ENCODE results near the gene ARHGAP26.

ARHGAP26 gene

DNA sequence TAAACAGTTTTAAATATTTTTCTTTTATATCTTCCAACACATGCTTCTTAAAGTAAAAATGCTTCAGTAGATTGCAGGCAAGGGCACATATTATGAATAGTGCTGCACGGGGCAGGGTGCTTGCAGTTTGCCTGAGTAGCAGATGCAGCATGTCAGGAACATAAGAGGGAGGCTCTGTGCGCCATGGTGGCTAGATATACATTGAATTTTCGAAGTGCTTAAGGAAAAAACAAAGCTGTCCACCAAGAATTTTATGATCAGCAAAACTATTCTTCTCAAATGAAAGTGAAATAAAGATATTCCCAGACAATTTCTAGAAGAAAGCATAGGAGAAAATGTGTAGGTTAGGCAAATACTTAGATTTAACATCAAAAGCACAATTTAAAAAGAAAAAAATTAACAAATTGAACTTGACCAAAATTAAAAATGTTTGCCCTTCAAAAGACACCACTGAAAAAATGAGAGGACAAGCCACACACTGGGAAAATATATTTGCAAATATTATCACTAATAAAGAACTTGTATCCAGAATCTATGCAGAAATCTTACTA is 420.2 kb downstream of the ARHGAP26 start:
- TF ChIP-seq, protein P1, sequence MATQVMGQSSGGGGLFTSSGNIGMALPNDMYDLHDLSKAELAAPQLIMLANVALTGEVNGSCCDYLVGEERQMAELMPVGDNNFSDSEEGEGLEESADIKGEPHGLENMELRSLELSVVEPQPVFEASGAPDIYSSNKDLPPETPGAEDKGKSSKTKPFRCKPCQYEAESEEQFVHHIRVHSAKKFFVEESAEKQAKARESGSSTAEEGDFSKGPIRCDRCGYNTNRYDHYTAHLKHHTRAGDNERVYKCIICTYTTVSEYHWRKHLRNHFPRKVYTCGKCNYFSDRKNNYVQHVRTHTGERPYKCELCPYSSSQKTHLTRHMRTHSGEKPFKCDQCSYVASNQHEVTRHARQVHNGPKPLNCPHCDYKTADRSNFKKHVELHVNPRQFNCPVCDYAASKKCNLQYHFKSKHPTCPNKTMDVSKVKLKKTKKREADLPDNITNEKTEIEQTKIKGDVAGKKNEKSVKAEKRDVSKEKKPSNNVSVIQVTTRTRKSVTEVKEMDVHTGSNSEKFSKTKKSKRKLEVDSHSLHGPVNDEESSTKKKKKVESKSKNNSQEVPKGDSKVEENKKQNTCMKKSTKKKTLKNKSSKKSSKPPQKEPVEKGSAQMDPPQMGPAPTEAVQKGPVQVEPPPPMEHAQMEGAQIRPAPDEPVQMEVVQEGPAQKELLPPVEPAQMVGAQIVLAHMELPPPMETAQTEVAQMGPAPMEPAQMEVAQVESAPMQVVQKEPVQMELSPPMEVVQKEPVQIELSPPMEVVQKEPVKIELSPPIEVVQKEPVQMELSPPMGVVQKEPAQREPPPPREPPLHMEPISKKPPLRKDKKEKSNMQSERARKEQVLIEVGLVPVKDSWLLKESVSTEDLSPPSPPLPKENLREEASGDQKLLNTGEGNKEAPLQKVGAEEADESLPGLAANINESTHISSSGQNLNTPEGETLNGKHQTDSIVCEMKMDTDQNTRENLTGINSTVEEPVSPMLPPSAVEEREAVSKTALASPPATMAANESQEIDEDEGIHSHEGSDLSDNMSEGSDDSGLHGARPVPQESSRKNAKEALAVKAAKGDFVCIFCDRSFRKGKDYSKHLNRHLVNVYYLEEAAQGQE (IDR thresholded peaks at IDR 0.05; ENCODE audit: insufficient read depth in 1 of 2, low read depth in 2 of 2, low read length in 2 of 2), result no peak
- TF ChIP-seq FOXP2 (optimal IDR thresholded peaks at IDR 0.05; ENCODE audit: borderline replicate concordance, extremely low read depth, extremely low read length, insufficient read depth), result no peak
- TF ChIP-seq TAF1 (IDR thresholded peaks at IDR 0.05; ENCODE audit: borderline replicate concordance, insufficient read depth, low read length), result no peak
- TF ChIP-seq SIN3A (IDR thresholded peaks at IDR 0.05; ENCODE audit: borderline replicate concordance, insufficient read depth, low read length), result no peak
- TF ChIP-seq POLR2AphosphoS5 (IDR thresholded peaks at IDR 0.05; ENCODE audit: low read depth, low read length), result no peak

DNA sequence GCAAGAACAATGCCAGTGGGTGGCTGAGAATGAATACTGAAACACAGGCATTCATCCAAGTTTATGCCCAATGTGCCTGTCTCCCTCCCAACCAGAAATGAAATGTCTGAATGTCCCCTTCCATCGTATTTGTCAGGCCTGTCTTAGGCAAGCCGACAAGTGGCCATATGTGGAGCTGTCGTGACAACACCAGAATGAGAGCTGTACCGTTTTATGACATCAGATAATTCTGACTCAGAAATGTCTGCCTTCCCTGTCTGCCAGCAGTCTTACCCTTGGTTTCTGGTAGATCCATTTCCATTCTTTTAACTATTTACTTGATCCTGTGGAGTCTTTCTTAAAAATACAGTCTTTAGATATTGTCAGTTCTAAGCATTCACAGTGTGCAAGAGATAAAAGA is 421.5 kb downstream of the ARHGAP26 start:
- TF ChIP-seq, protein P1 (IDR thresholded peaks at IDR 0.05; ENCODE audit: insufficient read depth in 1 of 2, low read depth in 2 of 2, low read length in 2 of 2), result no peak
- TF ChIP-seq FOXP2 (optimal IDR thresholded peaks at IDR 0.05; ENCODE audit: borderline replicate concordance, extremely low read depth, extremely low read length, insufficient read depth), result no peak
- no peak for TF ChIP-seq SIN3A (IDR thresholded peaks at IDR 0.05; ENCODE audit: borderline replicate concordance, insufficient read depth, low read length)
- no peak for TF ChIP-seq POLR2AphosphoS5 (IDR thresholded peaks at IDR 0.05; ENCODE audit: low read depth, low read length)
- no peak for TF ChIP-seq TAF1 (IDR thresholded peaks at IDR 0.05; ENCODE audit: borderline replicate concordance, insufficient read depth, low read length)

DNA sequence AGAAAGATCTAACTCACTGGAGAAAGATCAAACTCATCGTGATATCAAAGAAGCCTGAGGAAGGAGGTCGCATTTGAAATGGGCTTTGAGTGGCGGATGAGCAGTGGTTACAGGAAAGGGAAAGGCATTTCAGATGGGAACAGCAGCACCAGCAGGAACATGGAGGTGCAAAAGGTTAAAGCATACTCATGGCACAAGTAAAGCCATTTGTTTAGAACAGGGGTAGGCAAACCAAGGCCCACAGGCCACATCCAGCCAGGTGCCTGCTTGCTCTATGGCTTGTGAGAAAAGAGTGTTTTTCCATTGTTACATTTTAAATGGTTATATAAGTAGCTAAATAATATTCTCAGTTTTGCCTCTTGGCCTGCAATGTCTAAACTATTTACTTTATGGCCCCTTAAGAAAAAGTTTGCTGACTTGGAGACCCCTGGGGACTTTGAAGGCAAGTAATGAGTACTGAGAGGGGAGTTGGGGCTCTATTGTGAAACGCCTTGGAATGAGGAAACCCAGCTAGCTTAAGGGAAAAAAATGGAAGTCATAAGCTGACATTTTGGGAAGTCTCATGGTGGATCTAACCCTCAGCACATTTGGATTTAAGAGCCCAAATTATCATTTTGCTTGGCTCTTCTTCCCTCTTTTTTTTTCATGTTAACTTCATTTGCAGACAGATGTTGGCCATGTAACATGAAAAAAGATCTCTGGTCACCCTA is 422.2 kb downstream of the ARHGAP26 start:
- TF ChIP-seq FOXP2 (optimal IDR thresholded peaks at IDR 0.05; ENCODE audit: borderline replicate concordance, extremely low read depth, extremely low read length, insufficient read depth), result no peak
- no peak for TF ChIP-seq POLR2AphosphoS5 (IDR thresholded peaks at IDR 0.05; ENCODE audit: low read depth, low read length)
- TF ChIP-seq, protein P1 (IDR thresholded peaks at IDR 0.05; ENCODE audit: insufficient read depth in 1 of 2, low read depth in 2 of 2, low read length in 2 of 2), result no peak
- TF ChIP-seq TAF1 (IDR thresholded peaks at IDR 0.05; ENCODE audit: borderline replicate concordance, insufficient read depth, low read length), result no peak
- no peak for TF ChIP-seq SIN3A (IDR thresholded peaks at IDR 0.05; ENCODE audit: borderline replicate concordance, insufficient read depth, low read length)

- no peak for TF ChIP-seq TAF1 (IDR thresholded peaks at IDR 0.05; ENCODE audit: borderline replicate concordance, insufficient read depth, low read length)
- TF ChIP-seq POLR2AphosphoS5 (IDR thresholded peaks at IDR 0.05; ENCODE audit: low read depth, low read length), result no peak
- TF ChIP-seq FOXP2 (optimal IDR thresholded peaks at IDR 0.05; ENCODE audit: borderline replicate concordance, extremely low read depth, extremely low read length, insufficient read depth), result no peak
- TF ChIP-seq, protein P1 (IDR thresholded peaks at IDR 0.05; ENCODE audit: insufficient read depth in 1 of 2, low read depth in 2 of 2, low read length in 2 of 2), result no peak
- no peak for TF ChIP-seq SIN3A (IDR thresholded peaks at IDR 0.05; ENCODE audit: borderline replicate concordance, insufficient read depth, low read length)
Measured at GRCh38 chr5:143194206-143194605, 424.0 kb downstream of the ARHGAP26 start.

Measured in PFSK-1 (cell line).